GM04503 (cell line): Measurements from ENCODE around the gene LUM.

Experiments used
- DNase-seq: peaks from one replicate; pipeline ENCODE4 v3.0.0-alpha.2; 2012; ENCODE audit warnings: low read depth

LUM gene

GRCh38 chr12:91111366-91112325 lies at the start of gene LUM:
Gene LUM, minus strand, starts transcription at chr12:91111494. Its CDS starts 2,515 bp downstream, at chr12:91108979.
- DNase-seq = peak; percentile 76

GRCh38 chr12:91161009-91161408 lies 49.7 kb upstream of the LUM start:
- DNase-seq = no peak

- DNase-seq = no peak
Observed at GRCh38 chr12:91155990-91156389, 44.7 kb upstream of the LUM start.

DNA sequence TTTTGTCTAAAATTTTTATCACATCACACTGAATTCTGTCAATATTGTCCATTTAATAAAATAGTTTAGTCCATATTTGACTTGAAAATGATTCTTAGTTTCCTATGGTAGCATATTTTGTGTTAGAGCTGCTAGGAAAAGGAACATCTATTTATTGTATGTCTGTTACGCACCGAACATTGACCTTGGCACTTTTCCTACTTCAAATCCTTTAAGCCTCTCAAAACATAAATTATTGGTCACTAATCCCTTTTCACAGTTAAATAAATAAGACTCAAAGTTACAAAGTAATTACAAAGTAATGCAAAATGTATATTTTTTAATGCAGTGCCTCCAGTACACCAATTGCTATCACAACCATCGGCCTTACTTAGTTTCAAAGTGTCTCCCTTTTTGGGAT lies 42.8 kb upstream of the LUM start:
- no peak for DNase-seq

DNA sequence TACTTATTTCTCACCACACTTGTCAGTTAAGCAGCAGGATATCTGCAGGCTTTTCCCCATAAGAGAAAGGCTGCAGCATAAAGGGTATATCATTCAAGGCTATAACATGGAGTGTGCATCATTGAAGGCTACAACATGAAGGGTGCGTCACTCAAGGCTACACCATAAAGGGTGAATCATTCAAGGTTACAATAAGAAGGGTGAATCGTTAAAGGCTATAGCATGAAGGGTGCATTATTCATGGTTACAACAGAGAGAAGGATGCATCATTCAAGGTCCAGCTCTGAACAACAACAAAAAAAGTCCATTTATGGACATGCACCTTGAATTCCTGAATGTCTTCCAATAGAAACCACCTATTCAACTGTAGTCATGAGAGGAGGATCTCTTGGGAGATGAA lies 32.8 kb upstream of the LUM start:
- no peak for DNase-seq

DNA sequence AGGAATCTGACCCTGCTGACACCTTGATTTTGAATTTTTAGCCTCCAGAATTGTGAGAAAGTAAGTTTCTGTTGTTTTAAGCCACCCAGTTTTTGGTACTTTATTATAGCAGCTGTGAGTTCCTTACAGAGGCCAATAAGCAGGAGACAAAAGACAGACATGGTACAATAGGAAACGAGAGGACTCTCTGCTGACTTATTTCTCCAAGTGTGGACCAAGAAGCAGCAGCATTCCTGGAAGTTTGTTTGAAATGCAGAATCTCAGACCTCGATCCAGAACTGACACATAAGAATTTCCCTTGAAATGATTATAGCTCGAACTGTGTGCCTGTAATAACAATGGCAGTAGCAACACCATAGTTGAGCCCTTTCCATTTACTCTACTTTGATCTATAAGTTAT lies 31.9 kb upstream of the LUM start:
- DNase-seq = no peak

DNA sequence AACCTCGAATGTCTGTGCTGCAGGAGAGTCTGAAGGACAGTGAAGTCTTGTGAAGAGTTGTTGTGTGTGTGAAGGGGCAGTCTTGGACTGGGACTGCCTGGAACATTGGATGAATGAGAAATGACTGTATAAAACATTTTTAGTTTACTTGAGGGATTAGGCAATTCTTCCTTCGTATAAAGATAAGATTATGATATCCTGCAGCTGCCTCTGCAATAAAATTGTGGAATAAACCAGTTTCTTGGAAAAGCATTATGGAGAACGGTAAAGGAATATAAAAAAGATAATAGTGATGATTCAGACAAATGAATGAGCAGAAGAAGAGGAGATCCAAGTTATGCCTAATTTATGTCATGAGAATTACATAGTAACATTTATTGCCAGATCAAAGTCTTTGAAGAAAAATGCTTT lies 30.9 kb upstream of the LUM start:
- no peak for DNase-seq

DNA sequence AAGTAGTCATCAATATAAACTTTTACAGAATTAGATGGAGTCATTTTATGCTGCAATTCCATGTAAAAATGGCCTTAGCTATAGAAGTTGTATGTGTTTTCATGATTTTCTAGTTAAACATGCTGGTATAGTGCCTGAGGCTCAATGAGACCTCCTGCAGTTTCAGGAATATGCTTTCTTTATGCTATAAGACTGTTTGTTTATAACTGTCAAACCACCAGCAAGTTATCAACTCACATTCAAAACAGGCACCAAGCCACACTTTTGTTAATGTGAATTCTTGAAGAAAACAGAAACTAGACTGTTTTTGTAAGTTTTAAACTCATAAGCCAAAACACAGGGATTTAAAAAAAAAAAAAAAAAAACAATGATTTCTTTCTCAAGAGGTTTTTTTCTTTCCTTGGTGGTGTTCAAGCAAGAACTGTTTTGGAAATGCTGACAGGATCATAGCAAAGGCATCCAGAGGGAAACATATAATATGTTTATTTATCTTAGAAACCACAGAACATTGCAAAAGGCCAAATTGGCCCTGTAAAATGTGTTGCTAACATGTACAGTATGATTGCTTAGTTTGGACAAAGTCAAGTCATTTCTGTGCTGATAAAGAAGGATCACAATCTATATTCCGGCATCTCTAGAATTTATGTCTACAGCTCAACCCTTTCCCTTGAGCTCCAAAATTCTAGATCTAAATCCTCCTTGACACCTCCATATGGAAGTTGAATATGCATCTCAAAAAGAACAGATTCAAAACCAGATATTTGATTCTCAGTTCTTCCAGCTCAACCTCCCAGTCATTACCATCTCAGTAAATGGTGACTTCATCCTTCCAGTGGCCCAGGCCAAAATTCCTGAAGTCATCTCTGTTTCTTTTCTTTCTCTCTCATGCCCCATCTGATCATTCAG lies 29.0 kb upstream of the LUM start:
- peak; percentile 86 for DNase-seq

- no peak for DNase-seq
Observed at GRCh38 chr12:91139286-91139685, 28.0 kb upstream of the LUM start.

DNA sequence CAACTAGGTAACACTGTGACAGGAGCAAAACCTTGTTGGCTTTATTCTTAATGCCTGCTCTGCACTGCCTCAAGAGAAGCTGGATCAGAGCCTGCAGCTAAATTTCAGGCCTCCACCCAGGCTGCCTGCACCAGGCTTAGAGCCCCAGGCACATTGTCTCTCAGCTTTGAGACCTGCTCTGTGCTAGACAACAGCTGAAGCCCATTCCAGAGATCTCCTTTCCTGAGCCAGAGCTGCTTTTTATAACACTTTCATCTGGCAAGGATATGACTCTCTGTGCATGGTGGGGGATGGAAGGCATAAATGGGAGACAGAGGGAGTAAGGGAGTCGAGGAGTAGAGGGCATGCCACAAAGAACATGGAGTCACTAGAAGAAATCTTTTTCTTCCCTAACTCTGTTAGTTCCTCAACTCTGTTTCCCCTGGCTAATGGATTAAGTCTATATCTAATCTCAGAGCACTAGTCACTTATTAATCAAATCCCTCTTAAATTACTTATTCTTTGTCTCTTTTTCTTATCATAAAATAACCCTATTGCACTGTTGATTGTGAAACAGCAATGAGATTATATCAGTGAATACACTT lies 27.1 kb upstream of the LUM start:
- DNase-seq = no peak

- DNase-seq = peak; percentile 92
Observed at GRCh38 chr12:91133871-91134270, 22.6 kb upstream of the LUM start.

GRCh38 chr12:91129662-91130362 lies 18.5 kb upstream of the LUM start:
- no peak for DNase-seq

DNA sequence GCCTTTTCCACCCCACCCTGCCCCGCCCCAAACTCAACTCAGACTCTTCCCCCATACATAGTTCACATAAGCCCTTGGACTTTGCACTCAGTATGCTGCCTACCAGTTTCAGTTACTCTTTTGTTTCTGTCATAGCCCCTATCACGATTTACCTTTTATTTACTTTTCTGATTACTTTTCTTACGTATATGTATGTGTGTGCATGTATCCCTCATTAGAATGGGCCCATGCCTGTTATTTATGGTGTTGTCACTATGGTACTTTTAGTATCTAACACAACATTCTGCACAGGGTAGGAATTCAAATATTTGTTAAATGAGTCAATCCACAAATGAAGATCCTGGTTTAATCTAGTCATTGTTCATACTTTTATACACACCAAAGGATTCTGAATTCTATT lies 16.5 kb upstream of the LUM start:
- DNase-seq = peak; percentile 72

DNA sequence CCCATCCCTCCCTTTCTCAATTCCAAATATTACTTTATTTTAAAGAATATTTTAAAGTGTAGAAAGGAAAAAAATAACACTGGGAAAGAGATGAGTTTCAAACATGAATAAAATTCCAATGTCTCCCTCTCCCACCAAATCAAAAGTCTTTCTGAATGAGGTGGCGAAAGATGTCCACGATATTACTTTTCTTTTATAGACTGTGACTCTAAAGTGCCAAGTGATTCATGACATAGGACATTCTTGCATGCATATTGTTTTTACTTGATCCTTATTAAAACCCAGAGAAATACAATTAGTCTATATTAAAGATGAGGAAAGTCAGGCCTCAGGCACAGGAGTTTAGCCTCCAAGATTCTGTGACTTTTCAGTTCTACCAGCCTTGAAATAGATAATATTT lies 16.0 kb upstream of the LUM start:
- peak; percentile 61 for DNase-seq

DNA sequence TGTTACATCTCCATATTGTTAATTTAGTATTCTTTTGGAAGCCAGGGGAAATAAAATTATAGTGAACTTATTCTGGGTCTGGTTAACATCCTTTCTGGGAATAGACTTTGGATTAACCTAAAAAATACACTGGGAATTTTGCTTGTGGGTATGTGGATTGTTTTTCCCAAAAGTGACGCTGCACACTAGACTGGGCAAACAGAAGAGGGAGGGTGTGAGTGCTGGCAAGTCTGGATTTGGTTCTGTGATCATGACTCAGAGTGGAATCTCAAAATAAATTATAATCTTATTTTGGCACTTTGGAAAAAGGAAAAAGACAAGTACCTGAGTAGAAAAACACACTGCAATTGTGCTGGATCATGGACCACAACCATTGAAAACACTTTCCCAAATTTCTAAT lies 15.2 kb upstream of the LUM start:
- DNase-seq = no peak

- no peak for DNase-seq
Observed at GRCh38 chr12:91123236-91123916, 12.1 kb upstream of the LUM start.

GRCh38 chr12:91120781-91121180 lies 9.5 kb upstream of the LUM start:
- no peak for DNase-seq

DNA sequence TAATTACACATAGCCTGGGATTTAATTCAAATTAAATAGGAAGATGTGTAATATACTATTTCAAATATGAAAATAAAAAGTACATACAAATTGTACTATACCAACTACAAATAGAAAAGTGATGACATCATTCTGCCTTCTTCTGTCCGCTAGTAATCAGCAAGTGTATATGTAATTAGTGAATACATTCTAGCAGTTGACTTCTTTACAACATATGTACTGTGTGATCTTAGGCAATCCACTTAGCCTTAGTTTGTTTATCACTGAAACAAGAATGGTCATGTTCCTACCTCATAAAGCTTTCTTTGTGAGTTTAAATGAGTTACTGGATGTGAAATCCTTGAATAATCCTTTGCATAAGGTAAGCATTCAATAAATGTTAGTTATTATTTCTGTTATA lies 7.8 kb upstream of the LUM start:
- no peak for DNase-seq

- DNase-seq = no peak
Observed at GRCh38 chr12:91113621-91114020, 2.3 kb upstream of the LUM start.

- DNase-seq = no peak
Observed at GRCh38 chr12:91110311-91110924, 876 bp downstream of the LUM start.
